Measurements from ENCODE around the gene SPATA13.

DNA sequence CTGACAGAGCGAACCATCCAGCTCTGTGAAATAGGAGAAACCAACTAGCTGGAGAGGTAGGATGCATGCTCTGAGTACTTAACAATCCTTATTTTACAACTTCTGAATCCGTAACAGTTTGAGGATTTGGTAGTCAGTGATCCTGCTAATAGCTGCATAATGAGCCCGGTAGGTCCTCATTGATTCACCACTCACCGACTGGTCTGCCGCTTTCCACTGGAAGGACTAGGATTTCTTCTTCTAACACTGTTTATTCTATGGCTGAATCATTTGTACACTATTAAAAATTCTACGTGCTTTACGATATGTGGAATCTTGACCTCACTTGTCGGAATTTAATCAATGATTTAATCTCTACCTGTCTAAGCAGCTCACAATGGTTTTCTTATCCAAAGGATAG, 33.9 kb downstream of the SPATA13 start:
- TF ChIP-seq, protein P1, sequence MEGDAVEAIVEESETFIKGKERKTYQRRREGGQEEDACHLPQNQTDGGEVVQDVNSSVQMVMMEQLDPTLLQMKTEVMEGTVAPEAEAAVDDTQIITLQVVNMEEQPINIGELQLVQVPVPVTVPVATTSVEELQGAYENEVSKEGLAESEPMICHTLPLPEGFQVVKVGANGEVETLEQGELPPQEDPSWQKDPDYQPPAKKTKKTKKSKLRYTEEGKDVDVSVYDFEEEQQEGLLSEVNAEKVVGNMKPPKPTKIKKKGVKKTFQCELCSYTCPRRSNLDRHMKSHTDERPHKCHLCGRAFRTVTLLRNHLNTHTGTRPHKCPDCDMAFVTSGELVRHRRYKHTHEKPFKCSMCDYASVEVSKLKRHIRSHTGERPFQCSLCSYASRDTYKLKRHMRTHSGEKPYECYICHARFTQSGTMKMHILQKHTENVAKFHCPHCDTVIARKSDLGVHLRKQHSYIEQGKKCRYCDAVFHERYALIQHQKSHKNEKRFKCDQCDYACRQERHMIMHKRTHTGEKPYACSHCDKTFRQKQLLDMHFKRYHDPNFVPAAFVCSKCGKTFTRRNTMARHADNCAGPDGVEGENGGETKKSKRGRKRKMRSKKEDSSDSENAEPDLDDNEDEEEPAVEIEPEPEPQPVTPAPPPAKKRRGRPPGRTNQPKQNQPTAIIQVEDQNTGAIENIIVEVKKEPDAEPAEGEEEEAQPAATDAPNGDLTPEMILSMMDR (IDR thresholded peaks at IDR 0.05; ENCODE audit: poor library complexity): no peak
- TF ChIP-seq EZH2phosphoT487 (IDR thresholded peaks at IDR 0.05; ENCODE audit: low read depth, severe bottlenecking, unreplicated experiment) (no peak), EZH2 (IDR thresholded peaks at IDR 0.05; ENCODE audit: borderline replicate concordance) (no peak)
